ENCODE results near the gene ZNF70. TPM values are rescaled to one million over a fixed set of nuclear protein-coding genes. Genes with fewer than 3 reads are reported as not detected.

Gene ZNF70
- total RNA-seq, result 3.6 and 3.9 TPM in 2 replicates

GRCh38 chr22:23750714-23751440 lies at the start of gene ZNF70:
Gene ZNF70 (minus strand): TSS chr22:23751112. CDS start chr22:23745140, 5,972 bp downstream.

GRCh38 chr22:23786752-23787599 lies 36.1 kb upstream of the ZNF70 start, which contains the start of gene SMARCB1:
Gene SMARCB1 (plus strand): TSS chr22:23786966. CDS start chr22:23787170, 204 bp downstream.

GRCh38 chr22:23772649-23773473 lies 21.9 kb upstream of the ZNF70 start, which contains the start of gene MMP11:
Gene MMP11 (plus strand): TSS chr22:23772849. CDS start chr22:23772871, 22 bp downstream.

DNA sequence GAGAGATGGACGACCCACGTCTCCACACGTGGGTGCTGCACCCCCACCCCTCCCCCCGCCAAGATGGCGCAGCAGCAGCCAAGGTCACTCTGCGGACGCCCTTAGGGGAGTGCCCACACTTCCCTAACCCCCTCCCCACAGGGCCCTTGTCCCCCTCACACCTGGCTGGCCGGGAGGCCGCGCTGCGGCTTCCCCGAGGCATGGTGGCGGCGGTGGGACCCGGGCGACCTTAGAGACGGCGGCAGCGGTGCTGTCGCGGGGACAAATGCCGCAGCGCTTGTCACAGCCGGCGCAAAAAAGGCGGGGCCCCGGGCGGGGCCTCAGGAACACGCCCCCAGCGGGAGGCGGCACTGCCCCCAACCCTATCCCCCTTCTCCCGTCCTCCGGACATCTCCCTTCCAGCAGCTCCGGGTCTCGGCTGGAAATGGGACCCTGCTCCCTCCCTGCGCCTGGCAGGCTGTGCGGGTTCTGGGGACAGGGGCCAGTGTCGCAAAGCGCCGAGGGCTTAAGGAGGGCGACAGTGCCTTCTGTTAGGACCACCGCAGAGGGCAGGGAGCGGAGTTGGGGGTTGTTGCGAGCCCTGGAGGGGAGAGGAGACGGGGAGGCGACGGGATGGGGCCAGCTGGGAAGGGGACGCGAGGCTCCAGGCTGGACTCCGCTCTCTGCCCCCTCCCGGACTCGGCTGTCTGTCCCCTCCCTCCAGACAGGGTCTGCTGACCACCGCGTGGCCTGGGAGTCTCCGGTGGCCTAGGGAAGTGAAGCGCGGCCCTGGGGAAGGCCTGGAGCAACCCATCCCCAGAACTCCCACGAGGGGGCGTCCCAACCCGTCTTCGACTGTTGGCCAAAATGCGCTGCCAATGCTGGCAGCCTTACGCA lies 17.0 kb upstream of the ZNF70 start, which contains the start of gene CHCHD10:
TSS of gene CHCHD10 (minus strand) at position 300 of the 876 bp plus-strand sequence. CDS start at position 202, 98 bp downstream.

GRCh38 chr22:23762842-23763578 lies 12.1 kb upstream of the ZNF70 start, which contains the start of gene C22orf15:
Gene C22orf15 (plus strand): TSS chr22:23762990. CDS start chr22:23763307, 317 bp downstream.

GRCh38 chr22:23754220-23754919 lies 3.5 kb upstream of the ZNF70 start, which contains the start of gene VPREB3:
Gene VPREB3 (minus strand): TSS chr22:23754425. CDS start chr22:23754363, 62 bp downstream.

GRCh38 chr22:23690713-23691112 lies 60.2 kb downstream of the ZNF70 start, which contains the start of gene RGL4:
Gene RGL4 (plus strand): TSS chr22:23691013. CDS start chr22:23692031, 1,018 bp downstream.

Other genes with a start within 250 kb of the ZNF70 start
- gene IGLL1, start 170.8 kb downstream of the ZNF70 start, total RNA-seq, result not detected in 2 replicates
- not detected in 2 replicates for gene DRICH1, start 118.8 kb downstream of the ZNF70 start, total RNA-seq
- gene RGL4, start 60.1 kb downstream of the ZNF70 start, total RNA-seq, result not detected in 2 replicates
- gene VPREB3, start 3.3 kb upstream of the ZNF70 start, total RNA-seq, result not detected in 2 replicates
- 1.2 and 1.3 TPM in 2 replicates for gene C22orf15, start 11.9 kb upstream of the ZNF70 start, total RNA-seq
- 4.9 and 8.5 TPM in 2 replicates for gene CHCHD10, start 16.9 kb upstream of the ZNF70 start, total RNA-seq
- gene MMP11, start 21.7 kb upstream of the ZNF70 start, total RNA-seq, result 4.5 and 5.4 TPM in 2 replicates
- 141 and 150 TPM in 2 replicates for gene SMARCB1, start 35.9 kb upstream of the ZNF70 start, total RNA-seq
- 1.3 and 1.5 TPM in 2 replicates for gene DERL3, start 87.9 kb upstream of the ZNF70 start, total RNA-seq
- 3.7 and 4.0 TPM in 2 replicates for gene SLC2A11, start 106.8 kb upstream of the ZNF70 start, total RNA-seq
- gene MIF, start 143.3 kb upstream of the ZNF70 start, total RNA-seq, result 677 and 718 TPM in 2 replicates
- 28.9 and 31.1 TPM in 2 replicates for gene GSTT2B, start 210.1 kb upstream of the ZNF70 start, total RNA-seq
- 0.50 and 0.59 TPM in 2 replicates for gene DDTL, start 215.8 kb upstream of the ZNF70 start, total RNA-seq
- 134 and 147 TPM in 2 replicates for gene DDT, start 223.3 kb upstream of the ZNF70 start, total RNA-seq
- 2.4 and 3.9 TPM in 2 replicates for gene GSTT2, start 229.0 kb upstream of the ZNF70 start, total RNA-seq